ENCODE results near the gene SMU1. TPM values are rescaled to one million over a fixed set of nuclear protein-coding genes. Genes with fewer than 3 reads are reported as not detected.
A peak's percentile ranks its signal among the peaks of the same experiment; 100 is the strongest.
"Not testable (repeated sequence)": the region's sequence is repeated elsewhere in the genome, so short reads cannot be mapped to it uniquely, and the experiment has no call there.

SMU1 gene
- total RNA-seq, 1 experiment from 2014 or later = 26.6 TPM

- Histone ChIP-seq H3K27me3 (no peaks in the 10 kb centered on the region), H3K4me3 (no peak overlapping the region), H3K36me3 (no peaks in the 10 kb centered on the region), H3K9me3 (no peaks in the 10 kb centered on the region)
- no peak for DNase-seq
Observed at GRCh38 chr9:33007755-33008154, 68.7 kb downstream of the SMU1 start.

DNA sequence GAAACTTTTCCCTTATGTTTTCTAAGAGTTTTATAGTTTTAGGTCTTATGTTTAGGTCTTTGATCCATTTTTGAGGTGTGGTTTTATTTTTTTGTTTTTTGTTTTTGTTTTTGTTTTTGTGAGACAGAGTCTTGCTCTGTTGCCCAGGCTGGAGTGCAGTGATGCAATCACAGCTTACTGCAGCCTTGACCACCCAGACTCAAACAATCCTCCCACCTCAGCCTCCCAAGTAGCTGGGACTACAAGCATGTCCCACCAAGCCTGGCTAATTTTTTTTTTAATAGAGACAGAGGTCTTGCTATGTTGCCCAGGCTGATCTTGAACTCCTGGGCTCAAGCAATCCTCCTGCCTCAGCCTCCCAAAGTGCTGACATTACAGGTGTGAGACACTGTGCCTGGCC is 71.1 kb downstream of the SMU1 start:
- not testable (repeated sequence) for H3K36me3 ChIP-seq, DNase-seq, H3K27me3 ChIP-seq, H3K4me3 ChIP-seq, H3K9me3 ChIP-seq

DNA sequence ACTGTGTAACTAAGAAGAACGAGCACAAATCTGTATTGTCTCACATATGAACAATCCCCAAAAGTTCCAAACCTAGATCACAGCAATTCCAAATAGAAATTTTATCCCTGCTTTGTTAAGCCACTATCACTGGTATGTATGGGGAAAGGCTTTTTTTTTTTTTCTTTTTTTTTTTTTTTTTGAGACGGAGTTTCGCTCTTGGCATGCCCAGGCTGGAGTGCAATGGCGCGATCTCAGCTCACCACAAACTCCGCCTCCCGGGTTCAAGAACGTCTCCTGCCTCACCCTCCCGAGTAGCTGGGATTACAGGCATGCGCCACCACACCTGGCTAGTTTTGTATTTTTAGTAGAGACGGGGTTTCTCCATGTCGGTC is 75.8 kb downstream of the SMU1 start:
- H3K36me3 ChIP-seq, H3K9me3 ChIP-seq, H3K27me3 ChIP-seq: not testable (repeated sequence)
- H3K4me3 ChIP-seq = peak overlapping the region; percentile 82
- peak; percentile 13 for DNase-seq

DNA sequence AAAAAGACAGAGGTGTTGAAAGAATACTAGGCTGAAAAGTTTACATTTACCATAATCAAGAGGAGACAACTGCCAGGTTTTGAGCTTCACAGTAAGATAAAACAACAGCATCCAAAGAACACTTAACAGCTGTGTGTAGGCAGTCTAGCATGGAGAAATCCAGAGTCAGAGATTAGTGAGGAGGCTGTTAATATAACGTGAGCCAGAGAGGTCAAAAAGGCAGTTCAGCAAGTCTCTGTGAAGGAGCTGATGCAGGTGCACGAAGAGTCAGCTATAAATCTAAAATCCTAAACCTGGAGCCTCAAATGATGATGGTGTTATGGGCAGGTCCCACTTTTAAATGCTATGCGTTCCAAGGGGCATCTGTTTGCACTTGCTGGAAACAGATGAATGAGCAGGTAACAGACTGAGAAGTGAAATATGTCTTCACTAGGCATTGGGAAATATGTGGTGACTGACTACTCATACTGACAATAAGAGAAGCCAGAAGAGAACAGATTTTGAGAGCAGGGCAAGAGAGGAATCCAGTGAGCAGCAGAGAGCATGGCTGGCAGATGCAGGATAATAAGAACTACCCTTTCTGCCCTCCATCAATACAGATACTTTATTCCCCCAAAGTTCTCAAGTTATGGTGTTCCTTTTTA is 83.8 kb downstream of the SMU1 start:
- DNase-seq = no peak
- no peak overlapping the region for H3K4me3 ChIP-seq
- H3K27me3 ChIP-seq = no peaks in the 10 kb centered on the region
- H3K9me3 ChIP-seq = no peaks in the 10 kb centered on the region
- peaks cover 10% of the 10 kb centered on the region for H3K36me3 ChIP-seq

DNA sequence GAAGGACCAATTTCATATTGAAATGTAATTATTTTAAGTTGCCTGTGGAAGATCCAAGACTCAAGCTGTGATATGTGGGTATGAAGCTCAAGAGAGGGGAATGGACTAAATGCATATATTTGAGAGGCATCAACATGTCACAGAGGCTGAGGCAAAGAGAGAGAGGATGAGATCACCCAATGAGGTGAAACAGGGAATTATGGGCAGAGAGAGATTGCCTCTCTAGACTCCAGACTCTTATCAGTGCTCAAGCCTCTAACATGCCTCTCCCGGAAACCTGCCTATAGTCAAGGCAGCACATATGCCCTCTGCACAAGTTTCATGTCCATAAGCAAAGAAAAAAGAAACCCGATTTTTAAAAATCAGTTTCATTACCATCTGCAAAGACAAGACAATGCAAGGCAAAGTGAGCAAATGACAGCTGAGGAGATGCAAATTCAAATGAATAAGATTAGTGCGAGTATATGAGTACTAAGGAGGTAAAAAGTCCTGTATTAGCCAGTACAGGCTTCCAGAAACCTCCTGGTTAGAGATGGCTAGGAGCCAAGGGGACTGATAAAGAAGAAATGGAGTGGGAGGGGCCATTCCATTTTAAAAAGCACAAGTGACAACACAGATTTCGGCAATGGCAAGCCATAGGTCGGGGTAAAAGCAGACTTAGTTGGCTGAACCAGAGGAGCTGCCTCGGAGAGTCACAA is 84.4 kb downstream of the SMU1 start:
- Histone ChIP-seq H3K27me3 (no peaks in the 10 kb centered on the region), H3K4me3 (no peak overlapping the region), H3K36me3 (peaks cover 14% of the 10 kb centered on the region), H3K9me3 (no peaks in the 10 kb centered on the region)
- DNase-seq = no peak

Other genes with a start within 250 kb of the SMU1 start
- 17.1 and 36.8 TPM in 2 replicates for gene APTX, start 75.0 kb downstream of the SMU1 start, total RNA-seq (2014; rRNA removed; shearing (Covaris generic); ENCODE audit: low replicate concordance)
- 152 and 177 TPM in 2 replicates for gene DNAJA1, start 51.4 kb downstream of the SMU1 start, total RNA-seq (2014; rRNA removed; shearing (Covaris generic); ENCODE audit: low replicate concordance)
- 31.9 and 35.2 TPM in 2 replicates for gene B4GALT1, start 90.7 kb upstream of the SMU1 start, total RNA-seq (2014; rRNA removed; shearing (Covaris generic); ENCODE audit: low replicate concordance)
- gene SPINK4, start 163.5 kb upstream of the SMU1 start, total RNA-seq (2014; rRNA removed; shearing (Covaris generic); ENCODE audit: low replicate concordance) = not detected in 2 replicates
- 34.3 and 44.0 TPM in 2 replicates for gene BAG1, start 188.0 kb upstream of the SMU1 start, total RNA-seq (2014; rRNA removed; shearing (Covaris generic); ENCODE audit: low replicate concordance)
- 55.7 and 62.7 TPM in 2 replicates for gene CHMP5, start 188.4 kb upstream of the SMU1 start, total RNA-seq (2014; rRNA removed; shearing (Covaris generic); ENCODE audit: low replicate concordance)
- gene NFX1, start 213.8 kb upstream of the SMU1 start, total RNA-seq (2014; rRNA removed; shearing (Covaris generic); ENCODE audit: low replicate concordance) = 13.9 and 14.6 TPM in 2 replicates